HUES6 (cell line): ENCODE data around the gene USP32.
A peak's percentile ranks its signal among the peaks of the same experiment; 100 is the strongest.
"Not testable (repeated sequence)": the region's sequence is repeated elsewhere in the genome, so short reads cannot be mapped to it uniquely, and the experiment has no call there.

Source experiments
- H3K27ac ChIP-seq: 2 replicates; pipeline ENCODE4 v1.7.0; 2013; ENCODE audit warnings: low read depth, mild to moderate bottlenecking, low read length, inconsistent platforms
- H3K27me3 ChIP-seq: 2 replicates; pipeline ENCODE4 v1.6.1; 2013; ENCODE audit warnings: low read length; ENCODE audit not compliant: control insufficient read depth, insufficient read depth
- H3K36me3 ChIP-seq: 2 replicates; pipeline ENCODE4 v1.6.1; 2013; ENCODE audit warnings: low read length; ENCODE audit not compliant: control insufficient read depth, insufficient read depth
- H3K4me1 ChIP-seq: 2 replicates; pipeline ENCODE4 v1.6.1; 2013; ENCODE audit warnings: low read length; ENCODE audit not compliant: control insufficient read depth, insufficient read depth
- H3K4me3 ChIP-seq: 2 replicates; pipeline ENCODE4 v1.5.1; 2013; ENCODE audit warnings: low read depth, low read length
- H3K9ac ChIP-seq: one replicate; pipeline ENCODE4 v1.6.1; 2013; ENCODE audit warnings: mild to moderate bottlenecking, low read length
- H3K9me3 ChIP-seq: 2 replicates; pipeline ENCODE4 v1.6.1; 2013; ENCODE audit warnings: low read depth, low read length; ENCODE audit not compliant: control insufficient read depth, insufficient read depth

The USP32 gene

DNA sequence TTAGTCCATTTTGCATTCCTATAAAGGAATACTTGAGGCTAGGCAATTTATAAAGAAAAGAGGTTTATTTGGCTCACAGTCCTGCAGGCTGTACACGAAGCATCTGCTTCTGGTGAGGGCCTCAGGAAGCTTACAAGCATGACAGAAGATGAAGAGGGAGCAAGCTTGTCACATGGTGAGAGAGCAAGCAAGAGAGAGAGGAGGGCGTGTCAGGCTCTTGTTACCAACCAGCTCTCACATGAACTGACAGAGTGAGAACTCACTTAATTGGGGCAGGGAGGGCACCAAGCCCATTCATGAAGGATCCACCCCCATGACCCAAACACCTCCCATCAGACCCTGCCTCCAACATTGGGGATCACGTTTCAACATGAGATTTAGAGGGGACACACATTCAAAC is 31.9 kb upstream of the USP32 start:
- Histone ChIP-seq H3K36me3 (no peaks in the 10 kb centered on the region), H3K4me3 (no peak overlapping the region), H3K27ac (no peak overlapping the region), H3K4me1 (peaks cover 7% of the 10 kb centered on the region; the same call in 1 of the 2 replicates), H3K9me3 (0 out of 2 replicates have a peak, but pooled peaks cover 2% of the 10 kb centered on the region), H3K9ac (no peak overlapping the region), H3K27me3 (peaks cover 12% of the 10 kb centered on the region)

DNA sequence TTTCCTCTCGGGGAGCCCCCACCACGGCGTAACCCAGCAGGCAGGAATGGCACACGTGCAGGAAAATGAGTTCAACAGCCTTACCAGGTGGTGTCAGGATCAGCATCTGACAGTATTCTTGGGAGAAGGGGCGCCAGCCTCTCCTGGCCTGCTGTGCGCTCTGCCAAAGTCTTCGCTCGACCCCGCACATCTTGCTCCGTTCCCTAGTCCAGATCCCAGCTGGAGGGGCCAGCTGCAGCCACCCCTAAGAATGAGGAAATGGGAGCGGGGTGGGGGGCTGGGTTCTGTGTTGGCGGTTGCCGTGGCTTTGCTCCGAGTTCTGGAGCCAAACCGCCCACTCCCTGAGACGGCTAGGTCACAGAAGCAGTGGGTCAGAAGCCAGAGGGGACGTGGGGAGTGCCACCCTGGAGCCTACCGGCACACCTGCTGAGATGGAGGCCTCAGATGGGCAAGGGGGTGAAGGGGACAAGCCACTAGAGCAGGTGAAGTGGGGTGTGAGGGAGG is 30.3 kb upstream of the USP32 start, which contains the start of gene CHCT1:
Gene CHCT1 (plus strand): TSS at position 328 of the 504 bp plus-strand sequence. CDS start 104 bp downstream, at position 432.
- Histone ChIP-seq H3K9me3 (0 out of 2 replicates have a peak, but pooled peaks cover 2% of the 10 kb centered on the region), H3K4me3 (peak within 1 kb of the TSS; percentile 77), H3K36me3 (no peaks in the 10 kb centered on the region), H3K27ac (no peak within 1 kb of the TSS; the same call in 1 of the 2 replicates), H3K4me1 (peaks cover 7% of the 10 kb centered on the region; the same call in 1 of the 2 replicates), H3K9ac (peak within 1 kb of the TSS; percentile 83), H3K27me3 (peaks cover 12% of the 10 kb centered on the region)

DNA sequence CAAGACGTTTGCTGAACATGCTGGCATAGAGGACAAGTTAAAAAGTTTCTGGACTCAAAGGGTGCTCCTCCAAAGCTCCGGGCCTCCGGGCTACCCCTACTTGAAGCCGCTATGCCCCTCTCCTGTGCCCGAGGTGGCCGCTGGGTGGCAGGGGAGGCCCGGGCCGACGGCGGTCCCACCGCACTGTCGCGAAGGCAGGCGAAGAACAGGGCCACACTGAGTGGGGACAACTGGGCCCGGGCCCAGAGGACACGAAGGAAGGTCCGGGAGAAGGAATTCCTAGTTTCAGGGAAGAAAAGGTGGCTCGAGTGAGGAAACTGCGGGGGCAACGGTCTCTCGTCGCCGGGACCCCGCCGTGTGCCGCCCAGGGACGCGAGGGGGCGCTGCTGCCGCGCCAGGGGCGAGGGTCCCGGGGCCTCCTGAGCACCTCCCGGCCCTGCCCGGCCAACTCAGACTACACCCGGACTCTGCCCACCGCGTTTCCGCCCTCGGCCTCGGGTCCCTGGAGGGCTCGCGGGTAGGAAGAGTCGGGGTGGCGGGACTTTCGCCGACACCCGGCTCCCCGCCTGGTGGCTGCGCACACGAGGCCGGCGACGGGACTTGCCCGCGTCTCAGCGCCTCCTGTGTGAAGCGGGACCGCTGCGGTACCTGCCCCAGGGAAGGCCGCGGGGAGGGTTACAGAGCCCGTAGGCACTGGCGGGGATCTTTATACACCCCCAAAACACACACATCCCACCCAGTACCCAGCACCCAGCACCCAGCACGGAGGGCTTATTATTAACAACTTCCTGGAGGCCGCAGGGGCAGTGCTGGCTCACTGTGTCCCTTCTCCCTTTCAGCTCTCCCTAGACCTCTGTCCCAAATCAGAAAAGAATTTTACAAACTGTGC is 29.6 kb upstream of the USP32 start:
- peak overlapping the region; percentile 83 for H3K9ac ChIP-seq
- H3K9me3 ChIP-seq: 0 out of 2 replicates have a peak, but pooled peaks cover 2% of the 10 kb centered on the region
- no peak overlapping the region; the same call in 1 of the 2 replicates for H3K27ac ChIP-seq
- peak overlapping the region; percentile 77 for H3K4me3 ChIP-seq
- H3K4me1 ChIP-seq: peaks cover 7% of the 10 kb centered on the region; the same call in 1 of the 2 replicates
- no peaks in the 10 kb centered on the region for H3K36me3 ChIP-seq
- peaks cover 12% of the 10 kb centered on the region for H3K27me3 ChIP-seq

DNA sequence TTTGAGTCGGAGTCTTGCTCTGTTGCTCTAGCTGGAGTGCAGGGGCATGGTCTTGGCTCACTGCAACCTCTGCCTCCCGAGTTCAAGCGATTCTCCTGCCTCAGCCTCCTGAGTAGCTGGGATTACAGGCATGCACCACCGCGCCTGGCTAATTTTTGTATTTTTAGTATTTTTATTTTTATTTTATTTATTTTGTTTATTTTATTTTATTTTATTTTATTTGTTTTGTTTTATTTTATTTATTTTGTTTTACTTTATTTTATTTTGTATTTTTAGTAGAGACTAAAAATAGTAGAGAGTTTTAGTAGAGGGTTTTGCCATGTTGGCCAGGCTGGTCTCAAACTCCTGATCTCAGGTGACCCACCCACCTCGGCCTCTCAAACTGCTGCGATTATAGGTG is 27.9 kb upstream of the USP32 start:
- H3K27ac ChIP-seq, H3K9me3 ChIP-seq: not testable (repeated sequence)

DNA sequence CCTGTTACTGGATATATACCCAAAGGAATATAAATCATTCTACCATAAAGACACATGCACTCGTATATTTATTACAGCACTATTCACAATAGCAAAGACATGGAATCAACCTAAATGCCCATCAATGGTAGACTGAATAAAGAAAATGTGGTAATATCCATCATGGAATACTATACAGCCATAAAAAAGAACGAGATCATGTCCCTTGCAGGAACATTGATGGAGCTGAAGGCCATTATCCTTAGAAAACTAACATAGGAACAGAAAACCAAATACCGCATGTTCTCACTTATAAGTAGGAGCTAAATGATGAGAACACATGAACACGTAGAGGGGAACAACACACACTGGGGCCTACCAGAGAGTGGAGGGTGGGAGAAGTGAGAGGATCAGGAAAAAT is 27.1 kb upstream of the USP32 start:
- not testable (repeated sequence) for H3K4me1 ChIP-seq, H3K27ac ChIP-seq, H3K4me3 ChIP-seq, H3K9ac ChIP-seq, H3K36me3 ChIP-seq, H3K9me3 ChIP-seq
- peaks cover 12% of the 10 kb centered on the region for H3K27me3 ChIP-seq

More for the DNA sequence above, 27.9 kb upstream of the USP32 start:
- peaks cover 12% of the 10 kb centered on the region for H3K27me3 ChIP-seq
- not testable (repeated sequence) for H3K4me3 ChIP-seq, H3K36me3 ChIP-seq, H3K4me1 ChIP-seq, H3K9ac ChIP-seq

DNA sequence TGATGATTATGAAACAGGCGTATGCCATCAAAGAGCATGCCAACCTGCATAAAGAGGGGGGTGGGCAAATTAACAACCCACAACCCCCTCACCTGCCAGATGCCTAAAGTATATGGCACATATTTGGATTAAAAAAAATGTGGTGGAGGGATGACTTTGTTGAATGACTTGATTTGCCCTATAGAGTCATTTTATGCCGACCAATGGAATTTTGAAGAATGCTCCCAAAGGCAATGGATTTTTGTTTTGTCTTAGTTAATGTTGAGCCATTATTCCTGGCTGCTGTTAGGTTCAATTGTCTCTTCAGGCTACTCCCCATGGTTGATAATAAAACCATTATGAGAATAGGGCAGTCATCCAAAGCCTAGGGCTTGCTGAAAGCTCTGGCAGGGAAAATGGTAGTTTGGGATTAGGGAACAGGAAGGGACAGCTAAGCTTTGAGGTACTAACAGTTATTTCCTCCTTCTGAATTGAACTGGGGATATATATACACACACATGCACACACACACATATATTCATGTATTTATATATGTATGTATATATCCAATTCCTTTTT is 24.5 kb upstream of the USP32 start:
- Histone ChIP-seq H3K9me3 (0 out of 2 replicates have a peak, but pooled peaks cover 2% of the 10 kb centered on the region), H3K4me1 (0 out of 2 replicates have a peak, but pooled peaks cover 2% of the 10 kb centered on the region), H3K4me3 (no peak overlapping the region), H3K9ac (no peak overlapping the region), H3K36me3 (no peaks in the 10 kb centered on the region), H3K27ac (no peak overlapping the region), H3K27me3 (no peaks in the 10 kb centered on the region)

DNA sequence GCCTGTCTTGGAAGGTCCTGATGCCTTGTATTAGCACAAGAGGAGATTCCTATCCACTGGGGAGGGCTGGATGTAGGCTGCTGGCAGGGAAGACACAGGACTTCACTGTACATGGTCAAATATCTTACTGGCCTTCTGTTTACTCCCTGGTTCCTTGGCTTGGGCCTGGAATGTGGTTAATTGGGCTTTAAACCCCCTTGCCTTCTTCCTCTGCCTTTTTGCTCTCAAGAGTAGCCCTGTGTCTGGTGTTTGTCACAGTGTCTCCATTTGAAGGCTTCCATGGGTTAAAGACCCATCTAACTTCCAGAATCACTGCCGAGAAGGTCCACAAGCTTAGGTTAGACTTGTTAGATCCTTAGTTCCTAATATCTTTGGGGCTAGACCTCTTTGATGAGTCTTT is 23.2 kb upstream of the USP32 start:
- no peaks in the 10 kb centered on the region for H3K36me3 ChIP-seq
- no peaks in the 10 kb centered on the region for H3K27me3 ChIP-seq
- 0 out of 2 replicates have a peak, but pooled peaks cover 2% of the 10 kb centered on the region for H3K9me3 ChIP-seq
- H3K4me1 ChIP-seq: no peaks in the 10 kb centered on the region
- H3K27ac ChIP-seq: no peak overlapping the region
- H3K4me3 ChIP-seq: no peak overlapping the region
- no peak overlapping the region for H3K9ac ChIP-seq

DNA sequence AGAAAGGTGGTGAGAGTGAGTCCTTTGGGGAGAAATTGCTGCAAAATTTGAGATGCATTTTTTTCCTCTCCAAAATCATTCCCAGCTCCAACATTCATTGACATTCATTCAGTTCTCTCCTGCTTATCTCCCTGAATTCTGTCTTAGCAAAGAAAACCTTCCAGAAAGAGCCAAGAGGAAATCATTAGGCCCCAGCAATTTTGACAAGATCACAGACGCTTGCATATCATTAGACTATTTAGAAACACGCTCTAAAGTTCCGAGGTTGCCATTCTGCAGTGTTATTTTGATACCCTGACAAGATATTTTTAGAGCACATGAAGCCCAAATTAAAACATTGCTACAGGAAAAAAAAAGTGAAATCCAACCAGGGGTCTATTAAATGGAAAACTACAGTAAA is 20.8 kb upstream of the USP32 start:
- H3K36me3 ChIP-seq: no peaks in the 10 kb centered on the region
- H3K27ac ChIP-seq: no peak overlapping the region
- no peaks in the 10 kb centered on the region for H3K4me1 ChIP-seq
- 0 out of 2 replicates have a peak, but pooled peaks cover 13% of the 10 kb centered on the region for H3K9me3 ChIP-seq
- no peaks in the 10 kb centered on the region for H3K27me3 ChIP-seq
- no peak overlapping the region for H3K4me3 ChIP-seq
- H3K9ac ChIP-seq: no peak overlapping the region

DNA sequence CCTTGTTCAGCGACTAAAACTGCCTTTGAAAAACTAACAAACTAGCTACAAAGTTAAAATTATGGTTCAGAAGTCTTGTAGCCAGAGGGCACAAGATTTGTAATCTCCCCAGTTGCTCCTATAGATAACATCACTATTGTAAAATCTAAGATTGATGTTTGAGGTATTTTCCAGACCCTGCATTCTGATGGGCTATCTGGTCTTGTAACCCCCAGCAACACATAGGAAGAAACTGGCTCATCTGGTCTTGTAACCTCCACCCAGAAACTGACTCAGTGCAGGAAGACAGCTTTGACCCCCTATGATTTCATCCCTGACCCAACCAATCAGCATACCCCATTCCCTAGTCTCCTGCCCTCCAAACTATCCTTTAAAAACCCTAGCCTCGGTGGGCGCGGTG is 18.1 kb upstream of the USP32 start:
- Histone ChIP-seq H3K4me1 (no peaks in the 10 kb centered on the region), H3K9ac (no peak overlapping the region), H3K27ac (no peak overlapping the region), H3K9me3 (0 out of 2 replicates have a peak, but pooled peaks cover 13% of the 10 kb centered on the region), H3K36me3 (no peaks in the 10 kb centered on the region), H3K4me3 (no peak overlapping the region), H3K27me3 (no peaks in the 10 kb centered on the region)

DNA sequence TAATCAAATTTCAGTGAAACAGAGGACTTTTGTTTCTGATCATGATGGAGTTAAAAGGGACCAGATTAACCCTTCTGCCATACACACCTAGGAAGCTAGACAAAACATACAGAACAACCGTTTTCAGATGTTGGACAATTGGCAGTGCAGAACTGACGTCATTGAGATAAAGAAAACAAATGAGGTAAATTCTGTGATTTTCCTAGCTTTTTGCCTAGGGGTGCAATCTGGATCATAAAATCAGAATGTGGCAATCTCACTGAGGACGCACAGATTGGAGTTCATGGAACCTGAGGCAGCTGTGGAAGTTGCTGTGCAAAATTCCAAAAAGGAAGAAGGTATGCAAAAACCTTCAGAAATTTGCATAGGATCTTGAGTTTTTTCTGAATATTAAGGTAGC is 15.0 kb upstream of the USP32 start:
- H3K27ac ChIP-seq: no peak overlapping the region
- H3K4me3 ChIP-seq: no peak overlapping the region
- H3K9me3 ChIP-seq: 0 out of 2 replicates have a peak, but pooled peaks cover 13% of the 10 kb centered on the region
- H3K36me3 ChIP-seq: no peaks in the 10 kb centered on the region
- H3K4me1 ChIP-seq: no peaks in the 10 kb centered on the region
- H3K9ac ChIP-seq: no peak overlapping the region
- no peaks in the 10 kb centered on the region for H3K27me3 ChIP-seq

DNA sequence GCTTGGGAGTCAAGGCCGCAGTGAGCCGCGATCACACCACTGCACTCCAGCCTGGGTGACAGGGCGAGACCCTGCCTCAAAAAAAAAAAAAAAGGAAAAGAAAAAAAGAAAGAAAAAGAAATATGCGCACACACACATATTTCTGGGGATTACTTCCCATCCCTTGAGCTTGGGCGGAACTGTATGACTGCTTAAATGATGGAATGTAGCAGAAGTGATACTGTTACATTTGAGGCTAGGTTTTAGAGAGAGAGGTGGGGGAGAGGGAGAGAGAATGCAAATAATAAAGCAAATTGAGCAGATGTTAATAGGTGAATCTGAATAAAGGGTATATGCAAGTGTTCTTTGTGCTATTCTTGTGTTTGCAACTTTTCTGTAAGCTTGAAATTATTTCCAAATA is 12.0 kb upstream of the USP32 start:
- H3K9me3 ChIP-seq: 0 out of 2 replicates have a peak, but pooled peaks cover 3% of the 10 kb centered on the region

More for the DNA sequence above, 12.0 kb upstream of the USP32 start:
- no peak overlapping the region for H3K4me3 ChIP-seq
- no peaks in the 10 kb centered on the region for H3K36me3 ChIP-seq
- H3K27ac ChIP-seq: no peak overlapping the region
- H3K4me1 ChIP-seq: no peaks in the 10 kb centered on the region
- H3K9ac ChIP-seq: no peak overlapping the region
- no peaks in the 10 kb centered on the region for H3K27me3 ChIP-seq
